ENCODE results near the gene FAM236D. TPM values are rescaled to one million over a fixed set of nuclear protein-coding genes. Genes with fewer than 3 reads are reported as not detected.
"Not testable (repeated sequence)": the region's sequence is repeated elsewhere in the genome, so short reads cannot be mapped to it uniquely, and the experiment has no call there.

Gene FAM236D
- total and polyA plus RNA-seq, 10 of the 15 experiments (the other 5 are each of a cell fraction or from before 2014, with no cell fraction given): not detected

- H3K79me2 ChIP-seq (ENCODE audit: control insufficient read depth, insufficient read depth, low read length); DNase-seq (ENCODE audit: low read depth, low spot score); CTCF ChIA-PET; H3K9me3 ChIP-seq (replicated peaks; ENCODE audit: control insufficient read depth, insufficient read depth, low read length); H3K27ac ChIP-seq (ENCODE audit: control insufficient read depth, insufficient read depth); BruUV-seq (replicated peaks); in situ Hi-C loops (cut with MboI); FAIRE-seq; H3K4me3 ChIP-seq; SMC1A ChIA-PET (ENCODE audit: uncharacterized antibody, unreplicated experiment); ATAC-seq; RAD21 ChIA-PET (ENCODE audit: unreplicated experiment); intact Hi-C loops (cut with micrococcal nuclease; ENCODE audit: unreplicated experiment); POLR2A ChIA-PET; H2AFZ ChIP-seq (ENCODE audit: control insufficient read depth, low read depth, low read length); H3K4me2 ChIP-seq (ENCODE audit: control insufficient read depth, insufficient read depth); H3K36me3 ChIP-seq (ENCODE audit: control insufficient read depth in 2 of 2, insufficient read depth in 2 of 2, low read length in 1 of 2); H3K9ac ChIP-seq (ENCODE audit: control insufficient read depth, insufficient read depth, low read length); H3K4me1 ChIP-seq (ENCODE audit: control insufficient read depth, insufficient read depth, low read length); H3K27me3 ChIP-seq (replicated peaks in 1 of 2; ENCODE audit: control insufficient read depth in 2 of 2, insufficient read depth in 2 of 2, low read length in 1 of 2); H4K20me1 ChIP-seq (ENCODE audit: control insufficient read depth, insufficient read depth): not testable (repeated sequence)
- WGBS (ENCODE audit: insufficient coverage, insufficient replicate concordance, low lambda C conversion rate, missing lambda C conversion rate): no CpG with 5 or more reads among the region's 1 CpG
Measured at GRCh38 chrX:72788142-72788541, 19.9 kb downstream of the FAM236D start.

DNA sequence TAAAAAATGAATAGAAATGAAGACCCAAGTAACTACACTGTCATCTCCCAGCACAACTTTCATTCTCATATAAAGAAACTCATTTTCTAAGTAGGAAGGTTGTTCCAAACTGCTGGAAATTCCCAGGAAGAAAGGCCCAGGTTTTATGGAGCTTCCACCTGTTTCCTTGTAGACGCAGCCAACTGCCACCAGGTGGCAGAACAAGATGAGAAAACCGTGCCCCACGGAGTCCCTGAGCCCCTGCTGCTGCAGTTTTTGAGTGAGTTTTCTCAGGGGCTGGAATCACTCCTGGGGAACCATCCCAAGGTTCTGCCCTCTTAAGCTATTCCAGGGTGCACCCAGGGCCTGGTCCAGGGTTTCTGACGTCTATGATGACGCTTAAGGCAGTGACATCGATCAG is 24.0 kb downstream of the FAM236D start:
- SMC1A ChIA-PET (ENCODE audit: uncharacterized antibody, unreplicated experiment); H3K9me3 ChIP-seq (replicated peaks; ENCODE audit: control insufficient read depth, insufficient read depth, low read length); in situ Hi-C loops (cut with MboI); H4K20me1 ChIP-seq (ENCODE audit: control insufficient read depth, insufficient read depth); FAIRE-seq; DNase-seq (ENCODE audit: low read depth, low spot score); H3K27ac ChIP-seq (ENCODE audit: control insufficient read depth, insufficient read depth); intact Hi-C loops (cut with micrococcal nuclease; ENCODE audit: unreplicated experiment); POLR2A ChIA-PET; H3K9ac ChIP-seq (ENCODE audit: control insufficient read depth, insufficient read depth, low read length); H3K4me3 ChIP-seq; H3K4me1 ChIP-seq (ENCODE audit: control insufficient read depth, insufficient read depth, low read length); H2AFZ ChIP-seq (ENCODE audit: control insufficient read depth, low read depth, low read length); H3K27me3 ChIP-seq (replicated peaks in 1 of 2; ENCODE audit: control insufficient read depth in 2 of 2, insufficient read depth in 2 of 2, low read length in 1 of 2); BruUV-seq (replicated peaks); H3K4me2 ChIP-seq (ENCODE audit: control insufficient read depth, insufficient read depth); H3K79me2 ChIP-seq (ENCODE audit: control insufficient read depth, insufficient read depth, low read length); RAD21 ChIA-PET (ENCODE audit: unreplicated experiment); H3K36me3 ChIP-seq (ENCODE audit: control insufficient read depth in 2 of 2, insufficient read depth in 2 of 2, low read length in 1 of 2); CTCF ChIA-PET: not testable (repeated sequence)
- peak; percentile 49; the same call in 2 of the 3 replicates for ATAC-seq
- no CpG with 5 or more reads among the region's 6 CpGs for WGBS (ENCODE audit: insufficient coverage, insufficient replicate concordance, low lambda C conversion rate, missing lambda C conversion rate)

GRCh38 chrX:72783365-72783936 is 24.6 kb downstream of the FAM236D start:
- FAIRE-seq; H3K79me2 ChIP-seq (ENCODE audit: control insufficient read depth, insufficient read depth, low read length); in situ Hi-C loops (cut with MboI); H3K9ac ChIP-seq (ENCODE audit: control insufficient read depth, insufficient read depth, low read length); H3K27me3 ChIP-seq (replicated peaks in 1 of 2; ENCODE audit: control insufficient read depth in 2 of 2, insufficient read depth in 2 of 2, low read length in 1 of 2); H4K20me1 ChIP-seq (ENCODE audit: control insufficient read depth, insufficient read depth); ATAC-seq; H2AFZ ChIP-seq (ENCODE audit: control insufficient read depth, low read depth, low read length); CTCF ChIA-PET; H3K4me2 ChIP-seq (ENCODE audit: control insufficient read depth, insufficient read depth); POLR2A ChIA-PET; H3K4me3 ChIP-seq; RAD21 ChIA-PET (ENCODE audit: unreplicated experiment); H3K36me3 ChIP-seq (ENCODE audit: control insufficient read depth in 2 of 2, insufficient read depth in 2 of 2, low read length in 1 of 2); SMC1A ChIA-PET (ENCODE audit: uncharacterized antibody, unreplicated experiment); H3K9me3 ChIP-seq (replicated peaks; ENCODE audit: control insufficient read depth, insufficient read depth, low read length); H3K4me1 ChIP-seq (ENCODE audit: control insufficient read depth, insufficient read depth, low read length); intact Hi-C loops (cut with micrococcal nuclease; ENCODE audit: unreplicated experiment); DNase-seq (ENCODE audit: low read depth, low spot score); H3K27ac ChIP-seq (ENCODE audit: control insufficient read depth, insufficient read depth); BruUV-seq (replicated peaks): not testable (repeated sequence)
- WGBS (ENCODE audit: insufficient coverage, insufficient replicate concordance, low lambda C conversion rate, missing lambda C conversion rate): no CpG with 5 or more reads among the region's 8 CpGs

DNA sequence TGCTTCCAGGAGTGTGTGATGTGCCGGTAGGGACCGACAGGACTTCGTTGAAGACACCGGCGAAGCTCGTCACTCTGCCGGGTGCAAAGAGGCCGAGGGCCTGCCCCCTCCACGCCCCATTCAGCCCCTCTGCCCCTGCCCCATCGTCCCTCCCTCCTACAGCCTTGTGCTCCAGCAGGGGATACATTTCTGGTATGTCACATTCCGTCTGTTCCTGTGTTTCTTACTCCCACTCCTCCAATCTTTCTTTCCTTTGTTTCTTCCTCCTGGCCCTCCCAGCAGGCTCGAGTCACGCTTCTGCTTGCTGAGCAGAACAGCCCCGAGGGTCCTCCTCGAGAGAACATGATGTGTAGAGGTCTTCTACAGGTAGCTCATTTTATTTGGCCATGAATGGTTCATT is 25.4 kb downstream of the FAM236D start, which contains the start of gene FAM236B:
FAM236B (minus strand) TSS at position 101 of the 400 bp plus-strand sequence; CDS start at position 1, 100 bp downstream.
- POLR2A ChIA-PET; CTCF ChIA-PET; in situ Hi-C loops (cut with MboI); H4K20me1 ChIP-seq (ENCODE audit: control insufficient read depth, insufficient read depth); H3K4me2 ChIP-seq (ENCODE audit: control insufficient read depth, insufficient read depth); FAIRE-seq; H3K9ac ChIP-seq (ENCODE audit: control insufficient read depth, insufficient read depth, low read length); RAD21 ChIA-PET (ENCODE audit: unreplicated experiment); H3K27ac ChIP-seq (ENCODE audit: control insufficient read depth, insufficient read depth); H3K9me3 ChIP-seq (replicated peaks; ENCODE audit: control insufficient read depth, insufficient read depth, low read length); BruUV-seq (replicated peaks); H2AFZ ChIP-seq (ENCODE audit: control insufficient read depth, low read depth, low read length); H3K4me3 ChIP-seq; H3K79me2 ChIP-seq (ENCODE audit: control insufficient read depth, insufficient read depth, low read length); DNase-seq (ENCODE audit: low read depth, low spot score); H3K4me1 ChIP-seq (ENCODE audit: control insufficient read depth, insufficient read depth, low read length); H3K36me3 ChIP-seq (ENCODE audit: control insufficient read depth in 2 of 2, insufficient read depth in 2 of 2, low read length in 1 of 2); ATAC-seq; intact Hi-C loops (cut with micrococcal nuclease; ENCODE audit: unreplicated experiment); H3K27me3 ChIP-seq (replicated peaks in 1 of 2; ENCODE audit: control insufficient read depth in 2 of 2, insufficient read depth in 2 of 2, low read length in 1 of 2); SMC1A ChIA-PET (ENCODE audit: uncharacterized antibody, unreplicated experiment): not testable (repeated sequence)
- no CpG with 5 or more reads among the region's 15 CpGs for WGBS (ENCODE audit: insufficient coverage, insufficient replicate concordance, low lambda C conversion rate, missing lambda C conversion rate)
